ENCODE measurements around the gene UBE2F. TPM values are rescaled to one million over a fixed set of nuclear protein-coding genes. Genes with fewer than 3 reads are reported as not detected.

Gene UBE2F
- total and polyA plus RNA-seq, 8 donors = 6.4 to 87.0 (median 44.9) TPM; not detected in 1

DNA sequence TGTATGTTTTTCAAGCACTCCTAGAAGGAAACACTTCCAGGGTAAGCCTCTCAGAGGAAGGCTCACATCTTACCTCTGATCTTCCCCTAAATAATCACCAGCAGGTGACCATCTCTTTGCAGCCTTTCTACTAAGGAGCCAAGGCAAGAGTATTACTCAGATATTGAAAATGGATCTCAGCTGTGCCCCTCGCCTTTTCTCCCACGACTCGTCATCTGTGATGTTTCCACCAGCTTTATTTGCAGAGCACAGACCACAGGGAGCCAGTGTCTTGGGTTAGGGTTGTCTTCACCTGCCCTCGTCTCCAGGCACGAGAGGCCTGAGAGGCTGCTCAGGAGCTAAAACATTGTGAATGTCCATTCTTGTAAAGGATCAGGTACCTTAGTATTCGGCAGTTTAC lies 77.0 kb downstream of the UBE2F start:
- intact Hi-C loops (cut with DNase I; ENCODE audit: low total_unique reads) = no loop called here
- no peaks in the 10 kb centered on the region for H3K27me3 ChIP-seq
- H3K36me3 ChIP-seq = peaks cover 10 to 78% (median 68%) of the 10 kb centered on the region in 4 donors
- WGBS, 5 donors = 92 to 98% (median 95%) methylated on average over 6 of the region's 6 CpGs
- no peak overlapping the region for H3K4me3 ChIP-seq
- H3K27ac ChIP-seq = no peak overlapping the region
- peaks cover 0 to 8% (median 6%) of the 10 kb centered on the region in 4 donors for H3K9me3 ChIP-seq
- no peaks in the 10 kb centered on the region for H3K4me1 ChIP-seq
- DNase-seq = no peak
- TF ChIP-seq EP300 (IDR thresholded peaks at IDR 0.05) (no peak), POLR2A (IDR thresholded peaks at IDR 0.05) (no peak), POLR2AphosphoS5 (IDR thresholded peaks at IDR 0.05) (no peak)
- TF ChIP-seq, protein P1, sequence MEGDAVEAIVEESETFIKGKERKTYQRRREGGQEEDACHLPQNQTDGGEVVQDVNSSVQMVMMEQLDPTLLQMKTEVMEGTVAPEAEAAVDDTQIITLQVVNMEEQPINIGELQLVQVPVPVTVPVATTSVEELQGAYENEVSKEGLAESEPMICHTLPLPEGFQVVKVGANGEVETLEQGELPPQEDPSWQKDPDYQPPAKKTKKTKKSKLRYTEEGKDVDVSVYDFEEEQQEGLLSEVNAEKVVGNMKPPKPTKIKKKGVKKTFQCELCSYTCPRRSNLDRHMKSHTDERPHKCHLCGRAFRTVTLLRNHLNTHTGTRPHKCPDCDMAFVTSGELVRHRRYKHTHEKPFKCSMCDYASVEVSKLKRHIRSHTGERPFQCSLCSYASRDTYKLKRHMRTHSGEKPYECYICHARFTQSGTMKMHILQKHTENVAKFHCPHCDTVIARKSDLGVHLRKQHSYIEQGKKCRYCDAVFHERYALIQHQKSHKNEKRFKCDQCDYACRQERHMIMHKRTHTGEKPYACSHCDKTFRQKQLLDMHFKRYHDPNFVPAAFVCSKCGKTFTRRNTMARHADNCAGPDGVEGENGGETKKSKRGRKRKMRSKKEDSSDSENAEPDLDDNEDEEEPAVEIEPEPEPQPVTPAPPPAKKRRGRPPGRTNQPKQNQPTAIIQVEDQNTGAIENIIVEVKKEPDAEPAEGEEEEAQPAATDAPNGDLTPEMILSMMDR (IDR thresholded peaks at IDR 0.05) = no peak

DNA sequence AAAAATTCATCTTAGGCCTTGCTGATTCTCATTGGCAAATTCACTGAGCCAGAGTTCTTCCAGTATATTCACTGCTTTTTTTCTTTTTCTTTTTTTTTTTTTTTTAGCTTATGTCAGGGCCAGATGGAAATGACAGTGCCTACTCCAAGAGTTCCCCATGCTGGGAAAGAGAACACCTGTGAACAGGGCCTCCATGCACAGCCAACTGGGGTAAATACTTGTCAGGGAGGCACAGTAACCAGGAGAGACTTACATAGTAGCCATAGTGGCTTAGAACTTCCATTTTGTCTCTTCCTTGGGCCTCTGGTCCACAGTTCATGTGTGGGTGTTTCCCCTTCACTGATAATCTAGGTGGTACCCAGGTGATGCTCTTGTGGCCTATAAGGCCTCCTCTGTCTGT lies 78.8 kb downstream of the UBE2F start:
- DNase-seq = peak in 1 of 2 donors; percentile 26
- H3K27ac ChIP-seq = no peak overlapping the region

DNA sequence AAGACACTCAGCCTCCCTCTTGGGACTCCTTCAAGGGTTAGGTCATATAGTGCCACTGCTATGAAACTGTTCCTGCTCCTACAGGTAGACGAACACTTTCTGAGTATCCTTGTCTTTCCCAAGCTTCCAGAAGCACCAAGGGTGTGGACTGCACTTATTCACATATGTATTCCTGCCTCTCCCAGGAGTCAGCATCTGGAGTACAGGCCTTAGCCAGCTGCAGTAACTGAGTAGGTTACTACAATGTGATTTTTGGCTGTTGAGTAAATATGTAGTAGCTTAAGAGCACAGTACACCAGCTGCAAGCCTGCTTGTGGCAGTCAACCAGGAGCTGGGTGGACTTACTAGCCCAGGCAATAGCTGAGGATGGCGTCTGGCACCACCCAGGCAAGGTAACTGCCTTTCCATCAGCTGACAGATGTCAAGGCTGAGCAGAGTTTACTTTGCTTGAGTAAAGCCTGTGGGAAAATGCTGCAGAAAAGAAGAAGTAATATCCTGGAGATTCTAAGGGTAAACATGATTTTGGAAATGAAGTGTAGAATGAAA lies 80.0 kb downstream of the UBE2F start:
- Histone ChIP-seq H3K4me3 (no peak overlapping the region), H3K27me3 (no peaks in the 10 kb centered on the region), H3K9me3 (peaks cover 0 to 8% (median 6%) of the 10 kb centered on the region in 4 donors), H3K36me3 (peaks cover 0 to 49% (median 39%) of the 10 kb centered on the region in 4 donors), H3K4me1 (no peaks in the 10 kb centered on the region), H3K27ac (no peak overlapping the region)
- 86 to 97% (median 88%) methylated on average over 2 of the region's 2 CpGs for WGBS, 5 donors
- no peak for DNase-seq
- TF ChIP-seq, protein P1 (IDR thresholded peaks at IDR 0.05) = no peak
- TF ChIP-seq POLR2A (IDR thresholded peaks at IDR 0.05) (no peak), POLR2AphosphoS5 (IDR thresholded peaks at IDR 0.05) (no peak), EP300 (IDR thresholded peaks at IDR 0.05) (no peak)
- intact Hi-C loops (cut with DNase I; ENCODE audit: low total_unique reads) = no loop called here

More for the DNA sequence above, 78.8 kb downstream of the UBE2F start:
- Histone ChIP-seq H3K4me1 (no peaks in the 10 kb centered on the region), H3K4me3 (no peak overlapping the region), H3K36me3 (peaks cover 0 to 61% (median 51%) of the 10 kb centered on the region in 4 donors), H3K9me3 (peaks cover 0 to 8% (median 6%) of the 10 kb centered on the region in 4 donors), H3K27me3 (no peaks in the 10 kb centered on the region)
- TF ChIP-seq EP300 (IDR thresholded peaks at IDR 0.05) (no peak), POLR2A (IDR thresholded peaks at IDR 0.05) (no peak), POLR2AphosphoS5 (IDR thresholded peaks at IDR 0.05) (no peak)
- TF ChIP-seq, protein P1 (IDR thresholded peaks at IDR 0.05) = no peak
- intact Hi-C loops (cut with DNase I; ENCODE audit: low total_unique reads) = no loop called here

DNA sequence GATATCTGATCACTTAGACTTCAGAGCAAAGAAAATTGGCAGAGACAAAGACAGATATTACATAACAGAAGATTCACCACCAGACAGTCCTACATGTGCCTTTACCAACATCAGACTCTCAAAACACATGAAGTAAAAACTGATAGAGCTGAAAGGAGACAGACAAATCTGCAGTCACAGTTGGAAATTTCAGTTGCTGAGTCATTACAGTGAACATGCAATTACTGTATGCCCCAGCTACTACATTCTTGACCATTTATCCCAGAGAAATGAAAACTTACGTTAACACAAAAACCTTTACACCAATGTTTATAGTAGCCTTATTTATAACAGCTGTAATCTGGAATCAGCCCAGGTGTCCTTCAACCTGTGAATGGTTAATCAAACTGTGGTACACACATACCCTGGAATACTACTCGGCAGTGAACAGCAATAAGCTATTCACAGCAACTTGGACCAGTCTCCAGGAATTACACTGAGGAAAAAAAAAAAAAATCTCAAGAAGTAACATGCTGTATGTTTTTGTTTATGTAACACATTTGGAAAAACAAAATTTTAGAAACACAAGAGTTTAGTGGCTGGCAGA lies 86.5 kb downstream of the UBE2F start:
- H3K36me3 ChIP-seq = no peaks in the 10 kb centered on the region
- peaks cover 0 to 16% (median 0%) of the 10 kb centered on the region in 3 donors for H3K27me3 ChIP-seq
- no peaks in the 10 kb centered on the region for H3K4me1 ChIP-seq
- peaks cover 0 to 4% (median 2%) of the 10 kb centered on the region in 4 donors for H3K9me3 ChIP-seq
- no peak for TF ChIP-seq EP300 (IDR thresholded peaks at IDR 0.05)
- no peak for TF ChIP-seq POLR2AphosphoS5 (IDR thresholded peaks at IDR 0.05)
- TF ChIP-seq, protein P1 (IDR thresholded peaks at IDR 0.05) = no peak
- no peak for TF ChIP-seq POLR2A (IDR thresholded peaks at IDR 0.05)
- intact Hi-C loops (cut with DNase I; ENCODE audit: low total_unique reads) = no loop called here
- no peak for DNase-seq
- H3K27ac ChIP-seq = no peak overlapping the region
- no peak overlapping the region for H3K4me3 ChIP-seq
- WGBS, 5 donors = 67 to 85% (median 84%) methylated on average over 2 of the region's 2 CpGs
